Upper lobe of right lung (tissue), 1 donor: ENCODE data around the gene SIL1. TPM values are rescaled to one million over a fixed set of nuclear protein-coding genes. Genes with fewer than 3 reads are reported as not detected.

Experiments used
- ATAC-seq: fragments of 200-7000 bp; cut with Tn5 transposase; one replicate; pipeline ENCODE4 v1.9.1; 2020; ENCODE audit warnings: mild to moderate bottlenecking, moderate library complexity
- DNase-seq: peaks from one replicate; pipeline ENCODE4 v3.0.0-alpha.2; 2020
- H3K27ac ChIP-seq: fragments of 200-600 bp; one replicate; pipeline ENCODE4 v1.8.0; 2022
- H3K27me3 ChIP-seq: fragments of 200-600 bp; one replicate; pipeline ENCODE4 v1.8.0; 2022; ENCODE audit warnings: mild to moderate bottlenecking
- H3K36me3 ChIP-seq: fragments of 200-600 bp; one replicate; pipeline ENCODE4 v1.8.0; 2022
- H3K4me1 ChIP-seq: fragments of 200-600 bp; one replicate; pipeline ENCODE4 v1.8.0; 2022
- H3K4me3 ChIP-seq: fragments of 200-600 bp; one replicate; pipeline ENCODE4 v1.8.0; 2022; ENCODE audit warnings: mild to moderate bottlenecking
- H3K9me3 ChIP-seq: fragments of 200-600 bp; one replicate; pipeline ENCODE4 v1.8.0; 2022
- intact Hi-C: fragments of 100-400 bp; cut with DNase I; formaldehyde crosslinking; loops from one replicate; pipeline ENCODE4 v1.11.0; 2022
- total RNA-seq: library from RNA; stranded (reverse); fragmentation: NEBNext Ultra II Directional; extraction: Animal tissue kit (Norgen Biotek cat#: 25700); gene quantifications from one replicate; pipeline ENCODE4 v1.2.1, GENCODE V29; 2021
- TF ChIP-seq, protein P1 (sequence below): fragments of 200-600 bp; IDR thresholded peaks from one replicate; pipeline ENCODE4 v1.8.0; 2022; ENCODE audit warnings: antibody characterized with exemption
- donor health status: DM: no; HTN: yes; CAD: no; lungs with severe emphysema.

The SIL1 gene
- total RNA-seq, 1 donor from 2014 or later = 56.9 TPM

DNA sequence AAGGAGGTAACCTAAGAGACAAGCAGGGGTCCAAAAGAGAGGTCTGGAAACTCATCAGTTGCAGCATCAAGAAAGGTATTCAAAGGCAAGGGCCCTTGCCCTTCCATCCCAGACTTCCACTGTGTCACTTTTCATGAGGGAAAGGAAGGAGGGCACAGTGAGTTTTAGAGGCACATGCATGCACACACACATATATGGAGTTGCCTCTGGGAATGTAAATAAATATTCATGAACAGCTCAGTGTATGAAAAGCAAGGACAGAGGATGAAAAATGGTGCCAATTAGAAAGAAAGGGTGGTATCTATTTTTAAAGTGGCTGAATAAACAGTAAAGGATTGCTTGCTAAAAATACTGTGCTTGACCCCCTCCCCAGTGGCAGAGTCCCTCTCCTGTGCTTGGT is 217.7 kb downstream of the SIL1 start:
- no peaks in the 10 kb centered on the region for H3K27me3 ChIP-seq
- intact Hi-C loops = no loop called here
- ATAC-seq (no peak), DNase-seq (no peak)
- TF ChIP-seq, protein P1, sequence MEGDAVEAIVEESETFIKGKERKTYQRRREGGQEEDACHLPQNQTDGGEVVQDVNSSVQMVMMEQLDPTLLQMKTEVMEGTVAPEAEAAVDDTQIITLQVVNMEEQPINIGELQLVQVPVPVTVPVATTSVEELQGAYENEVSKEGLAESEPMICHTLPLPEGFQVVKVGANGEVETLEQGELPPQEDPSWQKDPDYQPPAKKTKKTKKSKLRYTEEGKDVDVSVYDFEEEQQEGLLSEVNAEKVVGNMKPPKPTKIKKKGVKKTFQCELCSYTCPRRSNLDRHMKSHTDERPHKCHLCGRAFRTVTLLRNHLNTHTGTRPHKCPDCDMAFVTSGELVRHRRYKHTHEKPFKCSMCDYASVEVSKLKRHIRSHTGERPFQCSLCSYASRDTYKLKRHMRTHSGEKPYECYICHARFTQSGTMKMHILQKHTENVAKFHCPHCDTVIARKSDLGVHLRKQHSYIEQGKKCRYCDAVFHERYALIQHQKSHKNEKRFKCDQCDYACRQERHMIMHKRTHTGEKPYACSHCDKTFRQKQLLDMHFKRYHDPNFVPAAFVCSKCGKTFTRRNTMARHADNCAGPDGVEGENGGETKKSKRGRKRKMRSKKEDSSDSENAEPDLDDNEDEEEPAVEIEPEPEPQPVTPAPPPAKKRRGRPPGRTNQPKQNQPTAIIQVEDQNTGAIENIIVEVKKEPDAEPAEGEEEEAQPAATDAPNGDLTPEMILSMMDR = no peak
- H3K4me3 ChIP-seq = no peak overlapping the region
- no peaks in the 10 kb centered on the region for H3K36me3 ChIP-seq
- H3K27ac ChIP-seq = no peak overlapping the region
- H3K4me1 ChIP-seq = peaks cover 2% of the 10 kb centered on the region
- H3K9me3 ChIP-seq = no peaks in the 10 kb centered on the region

DNA sequence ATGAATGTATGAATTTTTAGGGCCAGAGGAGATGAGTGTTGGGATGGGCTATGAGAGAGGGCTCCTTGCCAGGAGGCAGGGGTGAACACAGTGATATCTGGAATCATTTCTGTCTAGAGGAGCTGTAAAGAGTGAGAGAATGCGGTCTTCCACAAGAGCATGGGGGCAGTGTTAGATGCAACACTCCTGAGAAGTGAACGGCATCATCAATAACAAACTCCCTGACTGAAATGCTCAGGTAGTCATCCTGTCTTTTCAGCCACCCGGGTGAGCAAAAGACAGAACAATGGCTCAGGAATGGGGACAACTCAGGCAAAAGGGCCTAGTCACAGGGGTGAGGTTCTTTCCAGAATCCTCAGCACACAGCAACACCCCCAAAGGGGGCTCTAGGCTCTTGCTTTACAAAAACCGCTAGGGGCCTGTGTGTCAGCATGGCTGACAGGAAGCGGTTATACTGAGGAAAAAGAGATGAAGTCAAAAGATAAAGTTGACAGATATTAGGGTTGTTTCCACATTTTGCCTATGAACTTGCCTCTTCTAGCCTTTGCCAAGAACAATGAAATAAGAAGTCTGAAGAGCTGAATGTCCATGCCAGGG is 218.4 kb downstream of the SIL1 start:
- H3K27ac ChIP-seq = no peak overlapping the region
- TF ChIP-seq, protein P1 = no peak
- peaks cover 9% of the 10 kb centered on the region for H3K4me1 ChIP-seq
- no peak for ATAC-seq
- no peaks in the 10 kb centered on the region for H3K27me3 ChIP-seq
- no peaks in the 10 kb centered on the region for H3K36me3 ChIP-seq
- no peak for DNase-seq
- no peaks in the 10 kb centered on the region for H3K9me3 ChIP-seq
- intact Hi-C loops = no loop called here
- H3K4me3 ChIP-seq = no peak overlapping the region

DNA sequence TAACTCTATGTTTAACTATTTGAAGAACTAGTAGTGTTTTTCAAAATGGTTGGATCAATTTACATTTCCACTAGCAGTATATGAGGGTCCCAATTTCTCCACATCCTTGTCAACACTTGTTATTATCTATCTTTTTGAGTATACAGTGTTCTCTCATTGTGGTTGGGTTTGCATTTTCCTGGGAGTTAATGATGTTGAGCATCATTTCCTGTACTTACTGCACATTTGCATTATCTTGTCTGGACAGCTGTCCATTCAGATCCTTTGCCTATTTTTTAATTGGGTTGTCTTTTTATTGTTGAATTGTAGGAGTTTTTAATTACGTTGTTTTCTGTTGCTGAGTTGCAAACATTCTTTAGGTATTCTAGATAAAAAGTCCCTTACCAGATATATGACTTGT is 219.6 kb downstream of the SIL1 start:
- TF ChIP-seq, protein P1 = no peak
- DNase-seq (no peak), ATAC-seq (no peak)
- intact Hi-C loops = no loop called here
- Histone ChIP-seq H3K27ac (no peak overlapping the region), H3K9me3 (no peaks in the 10 kb centered on the region), H3K27me3 (no peaks in the 10 kb centered on the region), H3K4me1 (peaks cover 21% of the 10 kb centered on the region), H3K36me3 (no peaks in the 10 kb centered on the region), H3K4me3 (no peak overlapping the region)

DNA sequence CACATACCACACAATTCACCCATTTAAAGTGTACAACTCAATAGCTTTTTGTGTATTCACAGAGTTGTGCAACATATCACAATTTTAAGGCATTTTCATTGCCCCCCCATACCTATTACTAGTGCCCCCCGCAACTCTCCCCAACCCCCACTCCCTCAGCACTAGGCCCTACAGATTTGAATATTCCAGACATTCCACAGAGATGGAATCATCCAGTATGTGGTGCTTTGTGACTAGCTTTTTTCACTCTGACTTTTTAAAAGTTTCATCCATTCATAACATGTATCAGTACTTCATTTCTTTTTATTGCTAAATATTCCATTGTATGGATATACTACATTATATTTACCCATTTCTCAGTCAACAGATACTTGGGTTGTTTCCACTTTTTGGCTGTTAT is 220.1 kb downstream of the SIL1 start:
- Histone ChIP-seq H3K4me1 (peaks cover 25% of the 10 kb centered on the region), H3K27ac (no peak overlapping the region), H3K4me3 (no peak overlapping the region), H3K36me3 (no peaks in the 10 kb centered on the region), H3K27me3 (no peaks in the 10 kb centered on the region), H3K9me3 (no peaks in the 10 kb centered on the region)
- ATAC-seq = no peak
- TF ChIP-seq, protein P1 = no peak
- DNase-seq = no peak
- intact Hi-C loops = no loop called here

GRCh38 chr5:138975098-138975847 is 222.9 kb downstream of the SIL1 start:
- ATAC-seq (peak; percentile 61), DNase-seq (no peak)
- TF ChIP-seq, protein P1 = no peak
- H3K27me3 ChIP-seq = no peaks in the 10 kb centered on the region
- intact Hi-C loops = no loop called here
- H3K9me3 ChIP-seq = no peaks in the 10 kb centered on the region
- no peaks in the 10 kb centered on the region for H3K36me3 ChIP-seq
- H3K4me3 ChIP-seq = no peak overlapping the region
- peaks cover 33% of the 10 kb centered on the region for H3K4me1 ChIP-seq
- peak overlapping the region; percentile 68 for H3K27ac ChIP-seq
